NCI-H2227 (cell line): ENCODE results near the gene NFYC.

Experiments
- DNase-seq: peaks from one replicate; lab custom pipeline; 2025; ENCODE audit not compliant: unreplicated experiment; lab: John Stamatoyannopoulos, UW

Gene NFYC

DNA sequence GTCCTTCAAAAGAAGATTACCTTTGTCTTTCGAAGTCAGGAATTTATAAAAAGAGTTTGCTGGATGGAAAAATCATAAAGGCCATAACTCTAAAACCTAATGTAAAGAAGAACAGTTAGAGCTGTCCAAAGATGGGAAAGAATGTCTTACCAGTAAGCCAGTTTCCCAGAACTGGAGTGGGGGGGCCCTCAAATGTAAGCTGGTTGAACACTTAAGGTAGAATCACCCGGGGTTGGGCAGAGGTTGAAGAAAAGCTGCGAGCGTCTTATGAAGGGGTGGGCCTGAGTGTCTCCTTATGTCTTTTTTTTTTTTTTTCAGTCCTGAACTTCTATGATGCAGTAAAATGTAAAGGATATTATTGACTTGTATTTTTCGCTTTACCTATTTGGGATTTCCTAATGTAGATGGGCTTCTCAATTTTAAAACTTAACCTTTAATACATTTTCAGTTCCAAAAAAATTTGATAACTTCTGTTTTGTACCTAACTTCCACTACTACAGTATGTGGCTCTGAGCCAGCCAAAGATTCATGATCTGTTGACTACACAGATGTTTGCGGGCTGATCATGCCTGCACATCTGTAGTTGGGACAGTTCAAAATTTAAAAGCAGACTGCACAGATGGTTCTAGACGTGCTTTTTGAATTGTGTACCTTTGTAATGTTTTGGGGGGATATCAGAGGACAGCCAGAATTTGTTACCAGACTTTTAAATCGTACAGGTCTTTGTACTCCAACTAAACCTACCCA is 43.6 kb downstream of the NFYC start:
- DNase-seq, result no peak

DNA sequence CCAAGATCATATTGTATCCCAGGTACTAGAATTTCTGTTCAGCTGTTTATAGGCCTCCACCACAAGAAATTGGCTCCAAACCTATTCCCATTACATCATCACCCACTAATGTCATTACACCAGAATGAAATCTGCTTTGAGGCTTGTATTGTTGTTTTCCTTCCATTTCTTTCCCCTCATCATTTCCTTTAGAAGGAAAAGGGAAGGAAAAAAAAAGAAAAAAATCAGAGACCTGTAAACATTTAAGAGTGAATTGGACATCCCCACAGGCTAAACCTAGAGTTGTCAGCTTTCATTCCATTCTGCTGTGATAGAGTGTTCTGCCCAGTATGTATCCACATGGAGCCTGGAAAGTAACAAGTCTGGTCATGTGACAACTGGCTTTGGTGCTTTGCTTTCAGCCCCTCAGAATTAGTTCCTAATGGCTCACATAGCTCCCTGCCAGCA is 44.6 kb downstream of the NFYC start:
- DNase-seq, result no peak

DNA sequence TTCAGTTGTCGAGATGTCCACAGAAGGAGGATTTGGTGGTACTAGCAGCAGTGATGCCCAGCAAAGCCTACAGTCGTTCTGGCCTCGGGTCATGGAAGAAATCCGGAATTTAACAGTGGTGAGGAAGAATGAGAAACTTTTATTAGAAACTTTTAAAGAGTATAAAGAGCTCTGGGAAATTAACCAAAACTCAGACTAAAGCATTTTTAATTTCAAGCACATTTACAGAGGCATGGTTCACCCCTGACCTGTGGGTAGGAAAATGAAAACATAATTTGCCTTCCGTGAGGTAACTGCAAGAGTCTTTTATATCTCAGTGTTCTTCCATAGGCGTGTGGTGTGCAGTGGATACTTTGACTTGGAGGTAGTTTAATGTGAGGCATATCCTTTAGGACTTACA is 47.3 kb downstream of the NFYC start:
- no peak for DNase-seq

DNA sequence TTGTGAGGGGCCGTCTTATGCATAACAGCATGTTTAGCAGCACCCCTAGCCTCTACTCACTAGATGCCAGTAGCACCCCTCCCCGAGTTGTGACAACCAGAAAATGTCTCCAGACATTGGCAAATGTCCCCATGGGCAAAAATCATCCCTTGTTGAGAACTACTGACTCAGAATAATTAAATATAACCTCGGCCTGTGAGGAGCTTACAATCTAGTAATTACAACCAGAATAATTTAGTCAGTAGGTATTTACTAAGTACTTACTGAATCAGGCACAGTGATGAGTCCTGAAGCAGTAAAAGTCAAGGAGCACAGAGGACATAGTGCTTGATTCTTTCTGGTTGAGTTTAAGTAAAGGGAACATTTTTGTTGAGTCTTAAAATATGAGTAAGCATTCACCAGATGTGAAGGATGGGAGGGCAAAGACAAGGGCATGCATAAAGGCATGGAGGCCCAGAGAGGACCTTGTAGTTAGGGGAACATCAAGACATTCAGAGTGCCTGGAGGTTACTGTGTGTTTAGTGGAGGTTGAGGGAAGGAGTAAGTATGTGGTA is 48.0 kb downstream of the NFYC start:
- DNase-seq, result no peak

DNA sequence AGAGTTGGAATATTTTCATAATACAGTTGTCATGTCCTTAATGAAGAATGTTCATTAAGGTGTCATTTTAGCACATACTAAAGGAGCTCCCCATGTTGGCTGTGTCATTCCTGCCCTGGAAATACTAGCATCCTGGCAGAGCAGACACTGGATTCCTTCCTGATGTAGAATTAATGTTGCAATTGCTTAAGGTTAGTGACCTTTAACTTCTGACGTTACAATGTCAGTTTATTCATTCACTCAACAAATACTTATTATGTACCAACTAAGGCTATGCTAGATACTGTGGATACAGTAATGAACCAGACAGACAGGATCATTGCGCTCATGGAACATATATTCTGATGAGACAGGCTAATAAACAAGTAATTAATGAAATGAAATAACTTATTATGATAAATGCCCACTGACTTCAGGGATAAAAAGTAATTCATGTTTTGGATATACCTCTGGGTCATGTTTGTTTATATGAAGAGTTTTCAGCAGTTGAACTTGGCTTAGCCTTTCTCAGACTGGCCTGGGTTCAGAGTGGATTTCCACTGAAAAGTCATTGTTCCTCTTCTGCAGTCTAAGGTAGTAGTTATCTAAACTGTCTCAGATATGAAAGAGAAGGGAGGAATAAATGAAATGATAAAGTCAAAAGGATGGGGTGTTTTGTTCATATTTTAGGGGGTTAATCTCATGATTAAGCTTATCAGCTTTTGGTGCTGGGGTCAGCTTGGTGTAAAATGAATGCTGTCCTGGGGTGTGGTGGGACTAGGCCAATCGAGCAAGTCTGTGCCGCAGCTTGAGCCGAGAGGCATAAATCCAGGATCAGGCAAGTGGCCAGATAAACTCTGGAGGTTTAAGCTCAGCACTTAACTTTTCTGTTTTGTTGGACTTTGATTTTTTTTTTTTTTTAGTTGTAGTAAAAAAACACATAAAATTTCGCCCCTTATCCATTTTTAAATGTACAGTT is 48.8 kb downstream of the NFYC start:
- DNase-seq, result no peak

DNA sequence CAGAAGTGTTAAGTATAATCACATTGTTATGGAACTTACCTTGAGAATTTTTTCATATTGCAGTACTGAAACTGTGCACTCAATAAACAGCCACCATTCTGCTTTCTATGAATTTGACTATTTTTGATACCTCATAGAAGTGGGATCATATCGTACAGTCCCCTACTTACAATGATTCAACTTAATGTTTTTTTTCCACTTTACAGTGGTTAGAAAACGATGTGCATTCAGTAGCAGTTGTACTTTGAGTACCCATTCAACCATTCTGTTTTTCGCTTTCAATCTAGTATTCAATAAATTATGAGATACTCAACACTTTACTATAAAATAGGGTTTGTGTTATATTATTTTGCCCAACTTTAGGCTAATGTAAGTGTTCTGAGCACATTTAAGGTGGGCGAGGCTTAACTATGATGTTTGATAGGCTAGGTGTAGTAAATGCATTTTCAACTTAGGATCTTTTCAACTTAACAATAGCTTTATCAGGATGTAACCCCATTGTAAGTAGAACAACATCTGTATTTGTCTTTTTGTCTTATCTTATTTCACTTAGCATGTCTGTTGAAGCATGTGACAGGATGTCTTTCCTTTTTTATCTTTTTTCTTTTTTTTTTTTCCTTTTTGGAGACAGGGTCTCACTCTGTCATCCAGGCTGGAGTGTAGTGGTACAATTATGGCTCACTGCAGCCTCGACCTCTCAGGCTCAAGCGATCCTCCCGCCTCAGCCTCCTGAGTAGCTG is 49.7 kb downstream of the NFYC start:
- no peak for DNase-seq

DNA sequence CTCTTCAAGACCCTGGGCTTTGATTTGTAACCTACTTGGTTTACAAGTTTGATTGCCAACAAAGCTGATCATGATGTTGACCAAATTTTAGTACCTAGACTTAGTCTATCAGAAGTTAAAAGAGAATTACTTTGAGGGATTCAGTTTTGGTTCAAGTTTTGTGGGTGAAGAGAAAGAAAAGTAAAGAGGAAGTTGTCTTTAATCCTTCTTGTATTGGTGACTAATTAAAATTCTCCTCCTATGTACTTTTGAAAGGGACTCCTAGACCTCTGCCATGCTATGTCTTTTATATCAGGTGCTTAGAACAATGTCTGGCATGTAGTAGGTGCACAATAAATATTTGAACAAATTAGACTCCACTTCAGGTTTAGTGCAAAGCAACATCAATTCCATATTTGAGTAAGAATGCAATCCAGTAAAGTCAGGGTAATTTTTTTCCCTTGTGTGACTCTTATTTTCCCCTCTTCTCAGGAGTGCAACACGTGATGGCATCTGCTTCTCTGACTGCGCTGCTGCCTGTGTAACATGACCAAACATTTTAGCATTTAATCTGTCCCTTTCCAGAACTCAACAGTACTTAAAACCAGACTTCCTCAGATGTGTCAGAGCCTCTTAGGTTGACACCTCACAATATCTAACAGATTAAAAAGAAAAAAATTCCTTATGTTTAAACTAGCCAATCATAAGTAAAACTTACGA is 51.0 kb downstream of the NFYC start:
- no peak for DNase-seq

DNA sequence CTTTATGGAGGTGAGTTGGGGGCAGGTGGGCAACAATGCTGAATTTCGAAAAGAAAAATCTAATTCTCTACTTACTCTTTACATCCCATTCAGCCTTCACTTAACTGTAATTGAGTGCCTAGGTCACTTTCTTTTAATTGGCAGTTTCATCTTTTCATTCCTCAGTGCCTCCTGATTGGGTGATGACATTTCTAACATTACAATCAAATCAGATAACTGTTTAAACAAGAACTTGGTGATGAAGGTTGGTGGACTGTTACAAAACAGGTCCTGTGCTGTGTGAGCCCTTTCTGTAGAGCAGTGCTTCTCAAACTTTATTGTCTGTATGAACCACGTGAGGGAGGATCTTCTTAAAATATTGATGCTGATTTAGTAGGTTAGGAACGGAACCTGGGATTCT is 51.9 kb downstream of the NFYC start:
- DNase-seq, result no peak

DNA sequence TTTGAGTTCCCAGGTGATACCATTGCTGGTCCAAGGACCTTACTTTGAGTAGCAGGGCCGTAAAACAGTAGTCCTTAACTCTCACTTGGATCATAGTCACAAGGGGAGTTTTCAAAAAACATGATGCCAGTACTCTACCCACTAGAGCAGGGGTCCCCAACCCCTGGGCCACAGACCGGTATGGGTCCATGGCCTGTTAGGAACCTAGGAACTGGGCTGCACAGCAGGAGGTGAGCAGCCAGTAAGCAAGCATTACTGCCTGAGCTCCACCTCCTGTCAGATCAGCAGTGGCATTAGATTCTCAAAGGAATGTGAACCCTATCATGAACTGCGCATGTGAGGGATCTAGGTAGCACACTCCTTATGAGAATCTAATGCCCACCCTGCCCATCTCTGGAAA is 52.4 kb downstream of the NFYC start:
- DNase-seq, result no peak

DNA sequence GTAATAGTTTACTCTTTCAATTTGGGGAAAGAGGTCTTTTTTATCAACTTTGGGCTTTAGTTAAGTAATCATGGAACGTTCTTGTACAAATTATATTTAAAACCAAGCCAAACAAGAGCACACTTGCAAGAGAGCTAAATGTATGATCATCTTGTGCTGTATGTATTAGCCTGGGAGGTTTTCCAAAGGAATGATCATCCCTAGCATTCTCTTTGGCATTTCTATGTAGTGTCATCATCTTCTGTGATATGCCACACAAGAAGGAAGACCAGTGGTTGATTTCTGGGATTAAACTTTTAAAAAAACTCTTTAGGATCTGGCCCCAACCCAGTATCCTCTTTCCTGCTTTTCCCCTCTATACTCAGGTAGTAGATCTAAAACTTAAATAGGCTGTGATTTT is 53.7 kb downstream of the NFYC start:
- DNase-seq, result no peak

DNA sequence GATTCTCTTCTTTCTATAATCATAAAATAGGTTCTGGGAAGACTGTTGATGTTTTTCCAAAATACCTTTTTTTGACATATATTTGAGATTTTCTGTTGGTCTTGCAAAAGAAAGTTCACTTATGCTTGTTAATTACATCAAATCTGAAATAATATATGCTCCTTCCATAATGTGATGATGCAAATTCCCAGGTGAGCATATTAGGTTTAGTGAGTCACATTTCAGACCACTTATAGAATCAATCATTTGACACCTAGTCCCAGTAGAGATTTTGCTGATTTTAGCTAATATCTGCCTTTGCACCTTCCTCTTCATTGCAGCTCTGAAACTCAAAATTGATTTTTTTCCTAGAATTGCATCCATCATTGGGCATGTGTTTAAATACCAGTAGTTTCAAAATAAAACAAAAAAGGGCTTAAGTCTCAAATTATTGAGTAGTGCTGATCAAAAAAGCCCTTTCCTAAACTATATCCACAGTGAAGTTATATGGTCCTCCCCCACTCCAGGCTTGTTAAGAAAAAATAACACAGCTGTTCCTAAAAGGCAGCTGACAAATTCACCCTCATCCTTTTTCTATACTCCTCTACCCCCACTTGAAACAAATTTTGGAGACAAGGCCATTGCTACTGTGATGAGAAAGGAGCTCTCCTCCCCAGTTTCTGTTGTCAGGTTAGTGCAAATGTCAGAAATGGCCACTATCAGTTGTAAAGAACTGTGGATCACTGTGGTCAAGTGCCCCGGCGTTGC is 55.0 kb downstream of the NFYC start:
- no peak for DNase-seq

DNA sequence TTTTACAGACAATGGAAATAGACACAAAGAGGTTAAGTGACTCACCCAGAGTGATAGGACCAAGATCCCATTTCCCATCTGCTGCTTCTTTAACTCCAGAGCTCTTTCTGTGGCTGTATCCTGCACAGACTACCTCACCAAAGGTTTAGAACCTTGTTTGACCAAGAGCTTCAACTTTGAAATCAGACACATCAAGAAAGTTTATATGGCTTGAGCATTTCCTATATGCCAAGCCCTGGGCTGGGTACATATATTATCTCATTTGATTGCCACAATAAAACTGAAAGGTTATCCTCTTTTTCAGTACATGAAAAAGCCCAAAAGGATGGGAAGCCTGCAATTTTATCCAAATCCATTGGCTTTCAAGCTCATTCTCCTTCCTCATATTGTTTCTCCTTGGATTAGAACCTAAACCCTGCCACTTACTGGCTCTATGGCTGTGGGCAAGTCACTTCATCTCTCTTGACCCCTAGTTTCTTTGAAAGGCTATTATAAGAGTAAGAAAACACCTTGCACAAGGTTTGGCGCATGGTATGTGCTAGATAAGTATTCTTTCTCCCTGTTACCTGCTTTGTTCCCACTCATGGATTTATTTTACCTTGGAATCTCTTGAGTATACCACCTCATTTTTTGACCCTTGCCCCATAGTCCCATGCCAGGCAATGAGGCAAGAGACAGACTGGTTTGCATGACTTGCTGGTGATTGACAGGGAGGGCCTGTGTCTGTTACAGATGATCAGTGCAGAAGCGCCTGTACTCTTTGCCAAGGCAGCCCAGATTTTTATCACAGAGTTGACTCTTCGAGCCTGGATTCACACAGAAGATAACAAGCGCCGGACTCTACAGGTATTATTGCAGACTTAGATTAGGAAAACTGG is 57.6 kb downstream of the NFYC start:
- DNase-seq, result no peak

DNA sequence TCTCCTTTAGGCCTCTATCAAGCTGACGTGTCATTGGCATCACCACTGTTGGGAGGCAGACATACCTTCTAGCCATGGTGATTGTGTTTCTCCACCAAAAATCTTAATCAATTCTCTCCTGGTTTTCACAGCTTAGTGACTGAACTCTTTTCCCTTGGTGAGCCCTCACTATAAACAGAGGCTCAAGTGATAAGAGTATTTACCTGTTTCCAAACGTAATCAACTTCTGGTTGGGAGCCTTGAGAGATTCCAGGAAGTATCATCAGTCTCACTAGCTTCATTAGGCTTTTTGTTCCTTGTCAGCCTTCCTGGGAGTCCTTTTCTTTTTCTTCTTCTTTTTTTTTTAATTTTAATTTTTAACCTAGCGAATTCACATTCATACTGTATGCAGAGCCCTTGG is 58.3 kb downstream of the NFYC start:
- no peak for DNase-seq

DNA sequence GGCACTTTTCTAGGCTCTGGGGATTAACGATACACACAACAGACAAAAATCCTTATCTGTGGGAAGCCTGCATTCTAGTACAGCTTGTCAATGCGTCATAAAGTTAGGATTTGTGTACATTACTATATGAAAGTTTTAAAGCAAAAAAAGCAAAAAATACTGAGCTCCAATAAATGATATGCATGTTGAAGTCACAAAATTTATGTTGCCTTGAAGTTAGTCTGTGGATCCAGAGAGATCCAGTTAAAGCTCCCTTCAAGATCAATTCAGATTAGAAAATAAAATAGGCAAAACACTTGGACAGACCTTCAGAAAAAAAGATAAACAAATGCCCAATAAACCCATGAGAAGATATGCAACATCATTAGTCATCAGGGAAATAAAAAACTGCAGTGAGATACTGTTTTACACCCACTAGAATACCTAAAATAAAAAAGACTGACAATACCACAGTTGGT is 59.0 kb downstream of the NFYC start:
- no peak for DNase-seq

DNA sequence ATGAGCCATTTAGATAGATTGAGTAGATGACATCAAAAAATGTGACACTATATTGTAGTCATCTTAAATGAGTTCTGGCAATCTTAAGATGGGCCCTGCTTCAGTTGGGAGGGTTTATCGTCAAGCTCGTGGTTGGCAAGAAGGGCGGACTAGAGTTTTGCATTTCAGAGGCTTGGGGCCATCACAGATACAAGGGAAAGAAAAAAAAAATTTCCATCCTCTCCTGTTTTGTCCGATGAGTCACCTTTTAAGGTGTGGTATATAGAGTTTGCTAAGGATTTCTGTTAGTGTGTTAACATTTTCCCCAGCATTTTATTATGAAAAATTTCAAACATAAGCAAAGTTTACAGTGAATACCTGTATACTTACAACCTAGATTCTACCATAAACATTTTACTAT is 60.3 kb downstream of the NFYC start:
- no peak for DNase-seq

DNA sequence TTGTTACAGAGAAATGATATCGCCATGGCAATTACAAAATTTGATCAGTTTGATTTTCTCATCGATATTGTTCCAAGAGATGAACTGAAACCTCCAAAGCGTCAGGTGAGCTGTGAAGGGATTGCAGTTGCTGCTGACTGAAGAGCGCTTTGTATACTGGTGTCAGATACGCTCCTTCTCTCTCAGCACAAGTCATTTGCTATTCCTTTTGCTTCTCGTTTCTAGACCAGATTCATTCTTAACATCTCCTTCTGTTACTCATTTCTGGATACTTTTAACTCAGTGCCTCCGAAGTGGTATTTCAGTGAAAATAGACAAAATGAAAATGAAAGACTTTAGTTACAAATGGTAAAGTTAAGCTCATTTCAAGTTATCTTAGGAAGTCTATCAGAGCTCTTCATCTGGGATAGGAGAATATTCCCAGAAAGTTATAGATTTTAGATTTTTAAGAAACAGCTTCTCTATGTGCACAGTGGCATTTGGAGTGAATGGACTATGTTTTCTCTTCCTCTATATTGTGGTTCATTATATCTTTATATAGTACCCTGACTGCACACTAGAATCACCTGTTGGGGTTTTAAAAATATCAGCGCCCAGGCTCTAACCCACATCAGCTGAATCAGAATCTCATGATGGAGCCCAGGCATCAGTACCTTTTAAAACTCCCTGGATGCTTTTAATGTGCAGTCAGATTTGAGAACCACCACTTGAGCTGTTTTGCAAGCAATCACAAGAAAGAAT is 61.8 kb downstream of the NFYC start:
- no peak for DNase-seq

DNA sequence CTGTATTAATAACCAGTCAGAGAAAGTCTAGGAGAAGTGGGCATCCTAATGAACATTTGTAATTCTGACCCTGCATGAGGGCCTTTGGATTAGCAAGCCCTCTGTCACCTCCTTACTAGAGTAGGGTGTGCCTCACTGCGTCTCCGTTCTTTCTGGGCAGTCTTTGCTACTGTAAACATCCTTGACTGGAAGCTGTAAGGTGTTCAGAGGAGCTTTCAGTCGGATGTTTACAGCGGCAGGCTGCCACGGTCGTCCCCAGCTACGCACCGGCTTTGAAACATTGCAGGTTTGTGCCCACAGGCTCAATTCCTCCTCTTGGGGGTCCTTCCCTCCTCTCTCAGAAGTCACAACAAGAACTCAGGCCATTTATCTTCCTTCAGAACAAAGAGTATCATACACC is 62.7 kb downstream of the NFYC start:
- DNase-seq, result no peak

DNA sequence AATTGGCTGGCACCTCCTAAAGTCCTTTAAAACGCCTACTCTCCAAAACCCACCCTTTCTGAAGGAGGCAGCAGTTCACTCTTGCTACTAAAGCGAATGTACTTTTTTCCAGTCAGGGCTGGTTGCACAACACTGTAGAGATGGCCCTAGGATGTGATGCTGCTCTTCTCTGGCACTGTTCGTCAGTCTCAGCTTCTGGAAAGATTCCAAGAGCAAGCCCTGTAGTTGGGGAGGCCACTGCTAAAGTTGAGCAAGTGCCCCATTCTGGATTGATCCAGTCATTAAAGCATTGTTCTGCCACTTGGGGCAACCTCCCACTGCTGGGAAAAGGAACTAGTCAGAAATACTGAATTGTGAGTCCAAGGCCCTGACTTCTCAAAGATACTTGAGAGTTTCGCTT is 63.6 kb downstream of the NFYC start:
- no peak for DNase-seq
